HepG2 (cell line): ENCODE data around the gene SHF. TPM values are rescaled to one million over a fixed set of nuclear protein-coding genes. Genes with fewer than 3 reads are reported as not detected.

Experiments used
- ATAC-seq: fragments of 200-7000 bp; cut with Tn5 transposase; 3 replicates; pipeline ENCODE4 v1.9.1; 2020; ENCODE audit warnings: mild to moderate bottlenecking, moderate library complexity
- BruUV-seq: library from RNA; stranded (reverse); fragments of 400-500 nt; replicated peaks from 2 replicates; lab custom pipeline; 2021; lab: Mats Ljungman, UMichigan
- CTCF ChIA-PET: fragments of 300-600 bp; formaldehyde crosslinking; extraction: SDS; loops from one replicate; lab custom pipeline; 2021; ENCODE audit warnings: low total read pairs, inconsistent platforms, low intra/inter-chr PET ratio; lab: Yijun Ruan, JAX
- POLR2A ChIA-PET: fragments of 350-600 bp; sonication (Branson Sonifier 250); formaldehyde crosslinking; loops from one replicate; lab custom pipeline; 2020; ENCODE audit warnings: antibody characterized with exemption, inconsistent platforms; lab: Yijun Ruan, JAX
- DNase-seq: peaks from one replicate; pipeline ENCODE4 v3.0.0-alpha.2; 2015; ENCODE audit warnings: low spot score
- FAIRE-seq: peaks from 3 replicates; lab custom pipeline; 2011; peaks lifted over from hg19 to GRCh38; lab: Jason Lieb, UNC
- H2AFZ ChIP-seq: one replicate; pipeline ENCODE4 v1.6.1; 2011; ENCODE audit warnings: low read length, inconsistent platforms
- H3K27ac ChIP-seq: fragments of 300-600 bp; 3 replicates; pipeline ENCODE4 v1.8.0; 2011; ENCODE audit warnings: mixed run types, mild to moderate bottlenecking, mixed read lengths, low read length, inconsistent platforms; ENCODE audit not compliant: insufficient read depth; ENCODE audit errors: extremely low read length
- H3K27me3 ChIP-seq, 2 experiments: fragments of 200-600 bp in 1 of 2; 2 replicates in 1 of 2; 3 replicates in 1 of 2; pipeline versions ENCODE4 v1.6.0 to v1.8.0; 2011; ENCODE audit warnings: low read length in 2 of 2, mild to moderate bottlenecking in 2 of 2, moderate library complexity in 2 of 2, inconsistent platforms in 1 of 2; ENCODE audit not compliant: insufficient read depth in 2 of 2, control insufficient read depth in 1 of 2
- H3K36me3 ChIP-seq, 2 experiments: fragments of 200-600 bp in 1 of 2; replicated peaks in 1 of 2; 2 replicates in 1 of 2; 3 replicates in 1 of 2; pipeline versions ENCODE4 v1.5.1 to v1.8.0; 2011; ENCODE audit warnings: low read length in 2 of 2, inconsistent platforms in 1 of 2; ENCODE audit not compliant: insufficient read depth in 2 of 2, control insufficient read depth in 1 of 2
- H3K4me1 ChIP-seq: 2 replicates; pipeline ENCODE4 v1.5.1; 2012; ENCODE audit warnings: low read length, inconsistent platforms; ENCODE audit not compliant: insufficient read depth
- H3K4me2 ChIP-seq: 2 replicates; pipeline ENCODE4 v1.6.0; 2011; ENCODE audit warnings: low read depth, low read length, inconsistent platforms
- H3K4me3 ChIP-seq, 3 experiments: fragments of 200-600 bp in 1 of 3; sonication (generic), shearing (Covaris generic) in 1 of 3; replicated peaks in 1 of 3; 2 replicates each; pipeline ENCODE4 v1.5.1; 2011 to 2016; ENCODE audit warnings: low read length in 3 of 3, inconsistent platforms in 2 of 3, low read depth in 2 of 3, mild to moderate bottlenecking in 2 of 3, control low read depth in 1 of 3, mixed read lengths in 1 of 3; ENCODE audit not compliant: insufficient read depth in 1 of 3
- H3K79me2 ChIP-seq: one replicate; pipeline ENCODE4 v1.6.1; 2011; ENCODE audit warnings: low read length, inconsistent platforms; ENCODE audit not compliant: insufficient read depth
- H3K9ac ChIP-seq: 2 replicates; pipeline ENCODE4 v1.6.0; 2011; ENCODE audit warnings: mild to moderate bottlenecking, low read depth, low read length, inconsistent platforms; ENCODE audit not compliant: insufficient read depth
- H3K9me3 ChIP-seq: 2 replicates; pipeline ENCODE4 v1.5.1; 2012; ENCODE audit warnings: mild to moderate bottlenecking, low read length
- H4K20me1 ChIP-seq: 2 replicates; pipeline ENCODE4 v1.6.0; 2011; ENCODE audit warnings: inconsistent platforms, mild to moderate bottlenecking, low read length, moderate library complexity; ENCODE audit not compliant: insufficient read depth
- BRD4 ChIP-seq: sonication (generic); formaldehyde crosslinking; IDR thresholded peaks from 2 replicates; pipeline ENCODE4 v1.4.0; 2020; ENCODE audit warnings: missing genetic modification reagents
- DMAP1 ChIP-seq: IDR thresholded peaks from 2 replicates; pipeline ENCODE4 v1.6.1; 2016
- E2F2 ChIP-seq: sonication (generic); formaldehyde crosslinking; IDR thresholded peaks from 2 replicates; pipeline ENCODE4 v1.4.0; 2020; ENCODE audit warnings: missing genetic modification reagents, borderline replicate concordance
- E2F5 ChIP-seq: sonication (generic); formaldehyde crosslinking; conservative IDR thresholded peaks from 2 replicates; pipeline ENCODE4 v1.4.0; 2020; ENCODE audit warnings: missing genetic modification reagents
- HOXD1 ChIP-seq: sonication (generic); formaldehyde crosslinking; IDR thresholded peaks from 2 replicates; pipeline ENCODE4 v1.5.0; 2020; ENCODE audit warnings: missing genetic modification reagents
- NR2F6 ChIP-seq, 2 experiments: IDR thresholded peaks; 2 replicates each; pipeline ENCODE4 v1.6.1; 2016; ENCODE audit warnings: antibody characterized with exemption in 1 of 2, mild to moderate bottlenecking in 1 of 2
- SATB2 ChIP-seq: sonication (generic); formaldehyde crosslinking; IDR thresholded peaks from 2 replicates; pipeline ENCODE4 v1.5.0; 2020; ENCODE audit warnings: missing genetic modification reagents
- SIN3A ChIP-seq: IDR thresholded peaks from 2 replicates; pipeline ENCODE4 v1.6.1; 2011; ENCODE audit warnings: low read depth, mild to moderate bottlenecking, control low read depth, low read length, borderline replicate concordance
- THAP9 ChIP-seq: sonication (generic); formaldehyde crosslinking; IDR thresholded peaks from 2 replicates; pipeline ENCODE4; 2020; ENCODE audit warnings: missing genetic modification reagents, mild to moderate bottlenecking, borderline replicate concordance
- THYN1 ChIP-seq: sonication (generic); formaldehyde crosslinking; IDR thresholded peaks from 2 replicates; pipeline ENCODE4 v1.8.1; 2023; ENCODE audit warnings: low read depth, mild to moderate bottlenecking, moderate library complexity, missing genetic modification reagents, borderline replicate concordance
- TOE1 ChIP-seq: sonication (generic); formaldehyde crosslinking; IDR thresholded peaks from 2 replicates; pipeline ENCODE4 v1.4.0; 2020; ENCODE audit warnings: mild to moderate bottlenecking, missing genetic modification reagents
- TRIM24 ChIP-seq: sonication (generic); formaldehyde crosslinking; IDR thresholded peaks from 2 replicates; pipeline ENCODE4 v1.8.0; 2022; ENCODE audit warnings: mild to moderate bottlenecking, missing genetic modification reagents
- ZFP36L1 ChIP-seq: sonication (generic); formaldehyde crosslinking; IDR thresholded peaks from 2 replicates; pipeline ENCODE4 v1.8.0; 2022; ENCODE audit warnings: mild to moderate bottlenecking, missing genetic modification reagents, moderate library complexity
- ZNF44 ChIP-seq: sonication (generic); formaldehyde crosslinking; IDR thresholded peaks from 2 replicates; pipeline ENCODE4 v1.5.1; 2020; ENCODE audit warnings: mild to moderate bottlenecking, missing genetic modification reagents
- ZNF772 ChIP-seq: sonication (generic); formaldehyde crosslinking; IDR thresholded peaks from 2 replicates; pipeline ENCODE4 v1.5.0; 2020; ENCODE audit warnings: mild to moderate bottlenecking, missing genetic modification reagents
- WGBS: methylation state at CpG from one replicate; pipeline ENCODE4 v1.1.6; 2017; ENCODE audit warnings: low lambda C conversion rate; 5-methylcytosine and 5-hydroxymethylcytosine counted together
- in situ Hi-C: cut with HindIII; loops from 2 replicates; pipeline ENCODE4 v1.10.0; 2017; ENCODE audit warnings: low pct_unique_long_range_greater_than_20kb; ENCODE audit not compliant: extremely low pct_ligation_motif_present
- intact Hi-C: fragments of 100-400 bp; cut with micrococcal nuclease; formaldehyde crosslinking; loops from one replicate; pipeline ENCODE4 v1.10.0; 2022; ENCODE audit not compliant: unreplicated experiment
- polyA plus RNA-seq, 8 experiments: library from polyadenylated mRNA; depleted of rRNA in 3 of 8; stranded (reverse) in 7 of 8; unstranded in 1 of 8; fragments of >200 nt; fragmentation: Illumina TruSeq in 4 of 8; extraction: Trizol in 4 of 8; gene quantifications; 2 replicates each; pipeline versions ENCODE4 v1.2.1 to v1.2.3, GENCODE V29; 2011 to 2016; ENCODE audit warnings: low read depth in 4 of 8, missing spikeins in 1 of 8, mixed read lengths in 1 of 8; ENCODE audit not compliant: insufficient read depth in 1 of 8
- total RNA-seq, 5 experiments: library from RNA; depleted of rRNA; stranded (reverse); fragments of >200 nt; fragmentation: Illumina TruSeq; extraction: Trizol; gene quantifications; 2 replicates each; pipeline ENCODE4 v1.2.3, GENCODE V29; 2016; ENCODE audit warnings: low read depth in 1 of 5
- TF ChIP-seq, protein P1 (sequence below): sonication (generic); formaldehyde crosslinking; IDR thresholded peaks from 2 replicates; pipeline ENCODE4 v1.8.0; 2023; ENCODE audit warnings: mild to moderate bottlenecking, missing genetic modification reagents

Gene SHF
- total and polyA plus RNA-seq, 2 of the 13 experiments (the other 11 are each of a cell fraction or from before 2014, with no cell fraction given) = 20.9 to 25.5 TPM

DNA sequence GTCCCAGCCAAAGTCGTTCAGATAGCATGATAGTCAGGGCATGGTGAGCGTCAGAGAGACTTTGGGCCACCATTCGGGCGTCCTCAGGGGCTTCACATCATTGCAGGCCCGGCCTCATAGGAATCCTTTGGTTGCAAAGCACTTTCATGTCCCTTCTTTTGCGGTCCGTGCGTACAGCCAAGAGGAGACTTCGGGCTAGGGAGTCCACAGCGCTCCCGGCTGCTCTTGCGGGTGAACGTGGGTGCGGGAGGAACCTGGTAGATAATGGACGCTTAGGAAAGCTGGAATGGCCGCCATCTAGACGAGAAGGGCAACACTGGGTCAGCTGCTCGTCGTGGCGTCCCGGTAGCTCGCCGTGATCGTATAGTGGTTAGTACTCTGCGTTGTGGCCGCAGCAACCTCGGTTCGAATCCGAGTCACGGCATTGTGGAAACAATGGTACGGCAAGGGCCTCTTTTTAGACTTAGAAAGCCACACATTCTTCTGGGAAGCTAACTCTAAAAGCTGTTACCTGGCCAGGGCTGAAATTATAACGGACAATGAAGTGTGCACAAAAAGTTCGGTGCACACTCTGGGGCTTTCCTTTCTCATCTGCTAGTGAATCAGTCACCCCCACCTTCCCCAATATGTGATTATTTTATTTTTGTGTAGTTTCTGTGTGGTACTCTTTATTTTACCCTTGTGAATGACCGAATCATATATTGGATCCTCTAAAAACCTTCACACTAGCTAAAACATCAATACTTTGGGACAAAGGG, 13.2 kb upstream of the SHF start:
- intact Hi-C loops (loop anchor here (2.0 to 10.0 kb wide), 5 partner anchors 14 to 414 kb away; partner anchors contain the start of genes BLOC1S6 and SHF), in situ Hi-C loops (loop anchor here (10.0 kb wide), 1 partner anchor 204 kb away; a partner anchor contains a TSS)
- H3K27me3 ChIP-seq = peaks cover 0 to 4% of the 10 kb centered on the region in 2 experiments; a peak in 2 of 5 replicates
- peak overlapping the region; percentile 94 for H3K27ac ChIP-seq
- H3K36me3 ChIP-seq = no peaks in the 10 kb centered on the region
- H3K4me1 ChIP-seq = peaks cover 44% of the 10 kb centered on the region
- ATAC-seq = peak; percentile 49
- FAIRE-seq = no peak
- peak overlapping the region; percentile 76 for H2AFZ ChIP-seq
- ChIA-PET POLR2A (interaction anchor here (0.7 to 5.4 kb wide), 13 partner anchors 11 to 386 kb away, joined by 3 to 42 read pairs (median 6); partner anchors contain the start of genes SHF and SLC28A2), CTCF (interaction anchor here (1.4 kb wide), 1 partner anchor 78 kb away, joined by 3 read pairs; no protein-coding TSS in a partner anchor)
- no peaks in the 10 kb centered on the region for H3K79me2 ChIP-seq
- no peaks in the 10 kb centered on the region for H3K9me3 ChIP-seq
- peak overlapping the region; percentile 68 to 90 (median 88) for H3K4me3 ChIP-seq
- DNase-seq = peak; percentile 78
- H3K9ac ChIP-seq = peak overlapping the region; percentile 88
- BruUV-seq = TSS peak; percentile 98
- WGBS = 4% methylated on average over 23 of the region's 34 CpGs
- no peaks in the 10 kb centered on the region for H4K20me1 ChIP-seq
- H3K4me2 ChIP-seq = peak overlapping the region; percentile 80
- TF ChIP-seq ZNF772 (CRISPR knock-in tag) = peak; percentile 29; the same call in 1 of the 2 replicates
- no peak for TF ChIP-seq DMAP1 (CRISPR knock-in tag)
- no peak; the same call in 1 of the 2 replicates for TF ChIP-seq SIN3A
- TF ChIP-seq THYN1 = no peak
- no peak for TF ChIP-seq TOE1 (CRISPR knock-in tag)
- TF ChIP-seq ZNF44 = no peak
- TF ChIP-seq SATB2 = no peak
- TF ChIP-seq BRD4 (CRISPR knock-in tag) = no peak
- no peak for TF ChIP-seq TRIM24 (CRISPR knock-in tag)
- no peak for TF ChIP-seq E2F2 (CRISPR knock-in tag)
- TF ChIP-seq, protein P1, sequence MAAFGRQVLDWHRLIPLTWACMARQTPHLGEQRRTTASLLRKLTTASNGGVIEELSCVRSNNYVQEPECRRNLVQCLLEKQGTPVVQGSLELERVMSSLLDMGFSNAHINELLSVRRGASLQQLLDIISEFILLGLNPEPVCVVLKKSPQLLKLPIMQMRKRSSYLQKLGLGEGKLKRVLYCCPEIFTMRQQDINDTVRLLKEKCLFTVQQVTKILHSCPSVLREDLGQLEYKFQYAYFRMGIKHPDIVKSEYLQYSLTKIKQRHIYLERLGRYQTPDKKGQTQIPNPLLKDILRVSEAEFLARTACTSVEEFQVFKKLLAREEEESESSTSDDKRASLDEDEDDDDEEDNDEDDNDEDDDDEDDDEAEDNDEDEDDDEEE (CRISPR knock-in tag) = no peak
- peak; percentile 31; the same call in 1 of the 2 replicates for TF ChIP-seq ZFP36L1 (CRISPR knock-in tag)
- TF ChIP-seq E2F5 (CRISPR knock-in tag) = no peak
- peak; percentile 42; the same call in 1 of the 2 replicates for TF ChIP-seq THAP9 (CRISPR knock-in tag)
- no peak; the same call in 1 of the 2 replicates for TF ChIP-seq NR2F6 (IDR thresholded peaks at IDR 0.05)
- peak; percentile 60; the same call in 1 of the 2 replicates for TF ChIP-seq NR2F6 (CRISPR knock-in tag; IDR thresholded peaks at IDR 0.05)
- no peak for TF ChIP-seq HOXD1 (CRISPR knock-in tag)
